ENCODE results near the gene COL4A2. TPM values are rescaled to one million over a fixed set of nuclear protein-coding genes. Genes with fewer than 3 reads are reported as not detected.

COL4A2 gene
- total and polyA plus RNA-seq, 7 experiments from 2014 or later = 0.05 TPM; not detected in 6

- Mint-ChIP-seq H3K36me3 (no peaks in the 10 kb centered on the region), H3K27me3 (peaks cover 0 to 17% (median 6%) of the 10 kb centered on the region in 5 donors), H3K4me3 (no peak overlapping the region), H3K9me3 (no peaks in the 10 kb centered on the region), H3K27ac (no peak overlapping the region), H3K4me1 (no peaks in the 10 kb centered on the region)
- Histone ChIP-seq H3K36me3 (ENCODE audit: control insufficient read depth in 2 of 3, insufficient read depth in 3 of 3, low read length in 3 of 3) (no peaks in the 10 kb centered on the region), H3K27me3 (ENCODE audit: control insufficient read depth in 2 of 2, insufficient read depth in 2 of 2, low read length in 2 of 2) (no peaks in the 10 kb centered on the region), H3K27ac (ENCODE audit: low read depth, low read length) (no peak overlapping the region), H3K4me3 (ENCODE audit: low read length) (no peak overlapping the region), H3K9me3 (ENCODE audit: control insufficient read depth in 2 of 3, low read length in 3 of 3) (no peaks in the 10 kb centered on the region), H3K4me1 (ENCODE audit: control insufficient read depth in 2 of 2, insufficient read depth in 2 of 2, low read length in 2 of 2) (no peaks in the 10 kb centered on the region)
- ChIA-PET POLR2A (no interaction called here), CTCF (no interaction called here)
- no peak for ATAC-seq
- no peak for DNase-seq
- intact Hi-C loops (cut with micrococcal nuclease) = no loop called here
Observed at GRCh38 chr13:110272227-110272626, 34.9 kb upstream of the COL4A2 start.

GRCh38 chr13:110272651-110273050, 34.4 kb upstream of the COL4A2 start:
- no peaks in the 10 kb centered on the region for H3K36me3 ChIP-seq (ENCODE audit: control insufficient read depth in 2 of 3, insufficient read depth in 3 of 3, low read length in 3 of 3)
- H3K4me3 Mint-ChIP-seq = no peak overlapping the region
- intact Hi-C loops (cut with micrococcal nuclease) = no loop called here
- no peak overlapping the region for H3K27ac ChIP-seq (ENCODE audit: low read depth, low read length)
- H3K9me3 Mint-ChIP-seq = no peaks in the 10 kb centered on the region
- H3K27ac Mint-ChIP-seq = no peak overlapping the region
- POLR2A ChIA-PET = no interaction called here
- no peaks in the 10 kb centered on the region for H3K36me3 Mint-ChIP-seq
- no peaks in the 10 kb centered on the region for H3K27me3 ChIP-seq (ENCODE audit: control insufficient read depth in 2 of 2, insufficient read depth in 2 of 2, low read length in 2 of 2)
- H3K27me3 Mint-ChIP-seq = peaks cover 0 to 17% (median 5%) of the 10 kb centered on the region in 5 donors
- no peak overlapping the region for H3K4me3 ChIP-seq (ENCODE audit: low read length)
- no peak for ATAC-seq
- CTCF ChIA-PET = no interaction called here
- no peaks in the 10 kb centered on the region for H3K4me1 Mint-ChIP-seq
- no peak for DNase-seq
- no peaks in the 10 kb centered on the region for H3K4me1 ChIP-seq (ENCODE audit: control insufficient read depth in 2 of 2, insufficient read depth in 2 of 2, low read length in 2 of 2)
- H3K9me3 ChIP-seq (ENCODE audit: control insufficient read depth in 2 of 3, low read length in 3 of 3) = no peaks in the 10 kb centered on the region

- H3K9me3 ChIP-seq (ENCODE audit: control insufficient read depth in 2 of 3, low read length in 3 of 3) = no peaks in the 10 kb centered on the region
- ATAC-seq (no peak), DNase-seq (no peak)
- intact Hi-C loops (cut with micrococcal nuclease) = no loop called here
- H3K27ac ChIP-seq (ENCODE audit: low read depth, low read length) = no peak overlapping the region
- ChIA-PET POLR2A (no interaction called here), CTCF (no interaction called here)
- Mint-ChIP-seq H3K4me1 (no peaks in the 10 kb centered on the region), H3K27me3 (peaks cover 0 to 17% (median 8%) of the 10 kb centered on the region in 5 donors), H3K36me3 (no peaks in the 10 kb centered on the region), H3K27ac (no peak overlapping the region), H3K4me3 (no peak overlapping the region), H3K9me3 (no peaks in the 10 kb centered on the region)
- H3K27me3 ChIP-seq (ENCODE audit: control insufficient read depth in 2 of 2, insufficient read depth in 2 of 2, low read length in 2 of 2) = no peaks in the 10 kb centered on the region
- no peaks in the 10 kb centered on the region for H3K4me1 ChIP-seq (ENCODE audit: control insufficient read depth in 2 of 2, insufficient read depth in 2 of 2, low read length in 2 of 2)
- H3K36me3 ChIP-seq (ENCODE audit: control insufficient read depth in 2 of 3, insufficient read depth in 3 of 3, low read length in 3 of 3) = no peaks in the 10 kb centered on the region
- no peak overlapping the region for H3K4me3 ChIP-seq (ENCODE audit: low read length)
Observed at GRCh38 chr13:110273254-110273653, 33.8 kb upstream of the COL4A2 start.

- no peaks in the 10 kb centered on the region for H3K36me3 ChIP-seq (ENCODE audit: control insufficient read depth in 2 of 3, insufficient read depth in 3 of 3, low read length in 3 of 3)
- Mint-ChIP-seq H3K36me3 (no peaks in the 10 kb centered on the region), H3K27me3 (peaks cover 0 to 13% (median 8%) of the 10 kb centered on the region in 5 donors), H3K9me3 (no peaks in the 10 kb centered on the region), H3K4me1 (no peaks in the 10 kb centered on the region), H3K27ac (no peak overlapping the region), H3K4me3 (no peak overlapping the region)
- no peak overlapping the region for H3K4me3 ChIP-seq (ENCODE audit: low read length)
- no peaks in the 10 kb centered on the region for H3K9me3 ChIP-seq (ENCODE audit: control insufficient read depth in 2 of 3, low read length in 3 of 3)
- no peaks in the 10 kb centered on the region for H3K4me1 ChIP-seq (ENCODE audit: control insufficient read depth in 2 of 2, insufficient read depth in 2 of 2, low read length in 2 of 2)
- ChIA-PET CTCF (no interaction called here), POLR2A (no interaction called here)
- no peaks in the 10 kb centered on the region for H3K27me3 ChIP-seq (ENCODE audit: control insufficient read depth in 2 of 2, insufficient read depth in 2 of 2, low read length in 2 of 2)
- no peak overlapping the region for H3K27ac ChIP-seq (ENCODE audit: low read depth, low read length)
- DNase-seq (no peak), ATAC-seq (no peak)
- intact Hi-C loops (cut with micrococcal nuclease) = no loop called here
Observed at GRCh38 chr13:110274687-110275086, 32.4 kb upstream of the COL4A2 start.

GRCh38 chr13:110275931-110276552, 31.0 kb upstream of the COL4A2 start:
- Mint-ChIP-seq H3K27me3 (peaks cover 0 to 15% (median 8%) of the 10 kb centered on the region in 5 donors), H3K36me3 (no peaks in the 10 kb centered on the region), H3K4me3 (no peak overlapping the region), H3K27ac (no peak overlapping the region), H3K4me1 (peaks cover 0 to 5% (median 0%) of the 10 kb centered on the region in 7 donors), H3K9me3 (no peaks in the 10 kb centered on the region)
- Histone ChIP-seq H3K27me3 (ENCODE audit: control insufficient read depth in 2 of 2, insufficient read depth in 2 of 2, low read length in 2 of 2) (no peaks in the 10 kb centered on the region), H3K4me3 (ENCODE audit: low read length) (no peak overlapping the region), H3K27ac (ENCODE audit: low read depth, low read length) (no peak overlapping the region), H3K36me3 (ENCODE audit: control insufficient read depth in 2 of 3, insufficient read depth in 3 of 3, low read length in 3 of 3) (no peaks in the 10 kb centered on the region), H3K9me3 (ENCODE audit: control insufficient read depth in 2 of 3, low read length in 3 of 3) (no peaks in the 10 kb centered on the region), H3K4me1 (ENCODE audit: control insufficient read depth in 2 of 2, insufficient read depth in 2 of 2, low read length in 2 of 2) (no peaks in the 10 kb centered on the region)
- POLR2A ChIA-PET = no interaction called here
- ATAC-seq = no peak
- CTCF ChIA-PET = no interaction called here
- no peak for DNase-seq
- intact Hi-C loops (cut with micrococcal nuclease) = no loop called here

GRCh38 chr13:110276553-110276950, 30.5 kb upstream of the COL4A2 start:
- DNase-seq = no peak
- no peaks in the 10 kb centered on the region for H3K4me1 ChIP-seq (ENCODE audit: control insufficient read depth in 2 of 2, insufficient read depth in 2 of 2, low read length in 2 of 2)
- no peak overlapping the region for H3K4me3 ChIP-seq (ENCODE audit: low read length)
- no peaks in the 10 kb centered on the region for H3K27me3 ChIP-seq (ENCODE audit: control insufficient read depth in 2 of 2, insufficient read depth in 2 of 2, low read length in 2 of 2)
- ATAC-seq = no peak
- ChIA-PET POLR2A (no interaction called here), CTCF (no interaction called here)
- H3K9me3 Mint-ChIP-seq = no peaks in the 10 kb centered on the region
- peaks cover 0 to 5% (median 0%) of the 10 kb centered on the region in 7 donors for H3K4me1 Mint-ChIP-seq
- no peaks in the 10 kb centered on the region for H3K36me3 ChIP-seq (ENCODE audit: control insufficient read depth in 2 of 3, insufficient read depth in 3 of 3, low read length in 3 of 3)
- peaks cover 0 to 15% (median 7%) of the 10 kb centered on the region in 5 donors for H3K27me3 Mint-ChIP-seq
- H3K4me3 Mint-ChIP-seq = no peak overlapping the region
- no peak overlapping the region for H3K27ac ChIP-seq (ENCODE audit: low read depth, low read length)
- no peaks in the 10 kb centered on the region for H3K36me3 Mint-ChIP-seq
- intact Hi-C loops (cut with micrococcal nuclease) = no loop called here
- H3K27ac Mint-ChIP-seq = no peak overlapping the region
- no peaks in the 10 kb centered on the region for H3K9me3 ChIP-seq (ENCODE audit: control insufficient read depth in 2 of 3, low read length in 3 of 3)

GRCh38 chr13:110277357-110277975, 29.6 kb upstream of the COL4A2 start:
- intact Hi-C loops (cut with micrococcal nuclease) = no loop called here
- Mint-ChIP-seq H3K4me1 (peaks cover 0 to 5% (median 0%) of the 10 kb centered on the region in 7 donors), H3K27ac (no peak overlapping the region), H3K4me3 (no peak overlapping the region), H3K9me3 (peaks cover 0 to 1% (median 0%) of the 10 kb centered on the region in 11 donors), H3K36me3 (no peaks in the 10 kb centered on the region), H3K27me3 (peaks cover 0 to 19% (median 9%) of the 10 kb centered on the region in 5 donors)
- ChIA-PET POLR2A (no interaction called here), CTCF (no interaction called here)
- Histone ChIP-seq H3K27ac (ENCODE audit: low read depth, low read length) (no peak overlapping the region), H3K4me1 (ENCODE audit: control insufficient read depth in 2 of 2, insufficient read depth in 2 of 2, low read length in 2 of 2) (no peaks in the 10 kb centered on the region), H3K9me3 (ENCODE audit: control insufficient read depth in 2 of 3, low read length in 3 of 3) (no peaks in the 10 kb centered on the region), H3K4me3 (ENCODE audit: low read length) (no peak overlapping the region), H3K27me3 (ENCODE audit: control insufficient read depth in 2 of 2, insufficient read depth in 2 of 2, low read length in 2 of 2) (no peaks in the 10 kb centered on the region), H3K36me3 (ENCODE audit: control insufficient read depth in 2 of 3, insufficient read depth in 3 of 3, low read length in 3 of 3) (no peaks in the 10 kb centered on the region)
- DNase-seq (no peak), ATAC-seq (no peak)
